CD4-positive, alpha-beta T cell treated with Interleukin-15 for 1 hour (primary cell): ENCODE results near the gene PLPPR1.
"Not testable (repeated sequence)": the region's sequence is repeated elsewhere in the genome, so short reads cannot be mapped to it uniquely, and the experiment has no call there.

Source experiments
- DNase-seq: peaks from one replicate; pipeline ENCODE4 v3.0.0-alpha.2; 2020

Gene PLPPR1

DNA sequence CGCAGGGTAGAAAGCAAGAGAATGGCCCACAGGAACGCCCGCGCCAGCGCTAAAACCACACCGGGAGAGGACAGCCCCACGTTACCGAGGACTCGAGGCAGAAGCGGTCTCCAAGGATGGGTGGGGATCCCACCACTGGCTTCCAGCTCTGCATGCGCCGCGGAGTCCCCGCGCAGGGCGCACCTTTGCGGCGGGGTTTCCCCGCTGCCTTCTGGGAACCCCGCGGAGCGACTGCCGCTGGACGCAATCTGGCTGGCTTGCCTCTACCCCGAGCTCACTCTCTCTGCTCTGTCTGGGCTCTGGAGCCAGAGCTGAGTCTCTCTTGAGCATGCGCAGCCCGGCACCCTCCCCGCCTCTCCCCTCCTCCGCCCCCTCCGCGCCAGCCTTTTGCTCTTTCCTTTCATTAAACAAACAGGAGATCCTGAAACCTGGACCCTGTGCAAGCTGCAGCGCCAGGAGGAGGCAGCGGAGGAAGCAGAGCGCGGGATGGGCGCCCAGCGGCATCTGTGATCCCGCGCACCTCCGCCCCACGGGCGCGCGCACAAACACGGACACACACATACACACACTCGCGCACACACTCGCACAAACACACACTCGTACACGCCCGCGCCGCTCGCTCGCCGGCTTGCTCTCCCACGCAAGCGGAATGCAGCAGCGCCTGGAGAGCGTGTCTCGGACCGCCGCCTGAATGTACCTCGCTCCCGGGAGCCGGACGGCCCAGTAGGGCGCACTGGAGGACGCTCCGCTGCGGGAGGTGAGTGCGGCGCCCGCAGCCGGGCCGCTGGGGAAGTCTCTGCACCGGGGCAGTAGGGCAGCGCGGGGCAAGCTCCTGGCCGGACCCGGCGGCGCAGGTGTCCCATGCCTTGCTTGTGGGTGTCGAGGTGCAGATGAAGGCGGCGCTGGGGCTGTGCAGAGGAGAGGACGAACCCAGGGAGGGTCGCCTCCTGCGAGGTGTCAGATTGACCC is at the start of gene PLPPR1:
Gene PLPPR1, plus strand, starts transcription at position 382 of the 969 bp plus-strand sequence.
- no peak for DNase-seq

DNA sequence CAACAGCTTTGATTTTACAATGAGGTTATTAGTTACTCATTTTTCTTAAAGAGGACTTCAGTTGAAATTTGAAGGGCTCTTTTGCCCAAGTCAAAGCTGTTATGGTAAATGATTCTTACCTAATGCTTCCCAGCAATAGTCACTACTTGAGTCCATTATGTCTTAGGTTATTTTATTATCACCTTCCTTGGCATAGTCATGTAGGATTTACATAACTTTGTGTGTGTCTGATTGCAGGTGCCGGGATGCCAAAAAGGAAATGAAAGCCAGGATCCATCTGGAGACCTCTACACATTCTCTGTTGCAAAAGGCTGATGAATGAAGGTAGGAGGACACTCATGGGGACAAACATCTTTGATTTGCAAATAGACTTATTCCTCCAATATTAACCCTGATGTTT is 38.8 kb upstream of the PLPPR1 start:
- no peak for DNase-seq

DNA sequence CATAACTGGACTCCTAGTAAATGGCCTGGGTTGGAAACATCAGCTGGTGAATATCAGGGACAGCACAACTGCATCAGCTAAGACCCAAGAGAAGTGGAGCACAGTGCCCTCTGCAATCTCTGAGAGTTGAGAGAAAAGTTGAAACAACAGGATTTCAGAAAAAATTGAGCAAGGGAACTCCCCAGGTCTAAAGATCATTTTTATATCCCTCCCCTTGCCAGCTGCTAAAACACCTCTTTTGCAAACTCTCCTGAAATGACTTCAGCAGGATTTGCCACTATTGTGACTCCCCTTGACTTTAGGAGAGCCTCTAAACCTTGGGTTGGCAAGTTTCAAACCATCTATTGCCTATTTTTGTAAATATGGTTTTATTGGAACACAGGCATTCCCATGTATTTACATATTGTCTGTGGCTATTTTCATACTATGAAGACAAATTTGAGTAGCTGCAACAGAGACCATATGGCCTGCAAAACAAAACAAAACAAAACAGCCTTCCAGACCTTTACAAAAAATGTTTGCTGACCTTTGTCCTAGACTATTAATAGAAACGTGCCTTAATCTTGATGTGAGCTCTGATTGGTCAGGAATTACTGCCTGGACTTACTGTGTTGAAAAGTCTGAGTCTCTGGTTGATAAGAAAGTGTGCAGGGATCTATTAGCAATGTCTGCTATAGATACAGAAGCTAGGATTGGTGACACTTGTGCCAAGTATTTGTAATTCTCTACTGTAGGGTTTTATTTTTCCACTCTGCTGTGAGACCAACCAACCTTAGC is 37.7 kb upstream of the PLPPR1 start:
- no peak for DNase-seq

DNA sequence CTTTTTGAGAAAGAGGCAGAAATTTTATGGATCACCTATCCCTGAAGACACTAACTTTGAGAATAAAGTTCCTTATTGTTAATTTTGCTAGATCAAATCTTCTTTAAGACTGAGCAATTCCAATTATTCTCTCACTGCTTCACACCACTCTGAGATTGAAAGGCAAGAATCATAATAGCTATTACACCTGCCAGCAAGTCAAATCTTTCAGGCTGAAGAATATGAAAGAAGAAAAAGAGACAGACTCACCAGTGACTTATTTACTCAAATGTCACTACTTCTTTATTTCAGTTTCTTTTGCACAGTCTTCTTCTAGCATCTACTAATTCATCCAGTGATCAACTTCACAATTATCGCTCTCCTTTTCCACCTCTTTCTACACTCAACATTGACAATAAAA is 35.9 kb upstream of the PLPPR1 start:
- no peak for DNase-seq

DNA sequence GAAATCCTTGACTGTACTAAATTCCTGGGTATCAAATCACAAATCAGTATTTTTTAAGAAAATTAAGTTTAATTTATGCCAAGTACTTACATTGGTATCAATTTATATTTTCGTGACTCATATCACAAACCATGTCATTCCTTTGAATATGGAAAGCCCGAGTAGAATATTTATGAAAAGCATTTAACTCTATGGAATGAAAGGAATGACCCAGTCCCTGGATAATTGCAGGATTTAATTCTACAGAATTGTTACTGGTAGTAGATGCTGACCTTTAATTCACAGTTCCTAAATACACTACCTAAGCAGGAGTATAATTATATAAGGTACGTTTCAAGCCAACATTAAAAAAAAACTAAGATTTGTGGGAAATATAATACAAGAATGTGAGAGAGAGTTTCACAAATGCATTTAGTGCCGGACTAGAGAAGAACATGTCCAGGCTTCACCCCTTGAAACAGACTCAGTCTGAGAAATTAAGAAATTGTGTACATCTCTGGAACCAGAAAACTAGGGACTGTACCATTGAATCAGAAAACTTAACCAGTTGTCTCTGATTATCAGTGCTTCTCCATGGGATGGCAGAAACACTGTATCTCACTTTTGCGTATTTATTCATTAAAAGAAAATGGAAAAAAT is 28.5 kb upstream of the PLPPR1 start:
- no peak for DNase-seq

DNA sequence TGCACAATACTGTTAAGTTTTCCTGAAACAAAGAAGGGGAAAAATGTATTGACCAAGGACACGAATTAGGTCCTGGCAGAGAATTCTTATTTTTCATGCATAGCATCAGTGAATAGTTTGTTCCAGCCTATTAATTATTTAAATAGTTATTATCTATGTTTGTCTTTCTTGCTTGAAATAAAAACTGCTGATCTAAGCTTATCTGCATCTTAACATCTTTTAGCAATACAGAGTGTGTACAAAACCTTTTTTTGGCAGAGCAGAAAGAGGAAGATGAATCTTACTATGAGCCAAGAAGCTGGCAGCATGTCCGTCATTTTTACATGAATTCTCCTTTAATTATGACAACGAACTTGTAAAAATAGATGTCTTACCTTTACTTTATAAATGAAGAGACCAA is 23.3 kb upstream of the PLPPR1 start:
- no peak for DNase-seq

DNA sequence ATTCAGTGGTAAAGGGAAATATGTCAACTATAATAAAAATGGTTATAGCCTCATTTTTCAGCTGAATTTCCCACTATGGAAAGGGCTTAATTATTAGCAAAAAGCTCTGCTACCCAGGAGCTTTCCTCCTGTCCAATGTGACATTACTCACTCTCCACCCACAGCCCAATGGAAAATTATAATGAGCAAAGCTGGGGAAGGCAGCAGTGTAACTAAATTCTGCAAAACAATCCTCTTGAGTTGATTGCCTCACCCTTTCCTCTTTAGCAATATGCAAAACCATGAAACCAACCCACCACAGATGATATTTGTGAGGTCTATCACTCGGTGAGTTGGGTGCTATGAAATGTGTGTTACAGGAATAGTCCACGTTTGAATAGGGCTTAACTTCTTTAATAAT is 14.0 kb upstream of the PLPPR1 start:
- DNase-seq = no peak

DNA sequence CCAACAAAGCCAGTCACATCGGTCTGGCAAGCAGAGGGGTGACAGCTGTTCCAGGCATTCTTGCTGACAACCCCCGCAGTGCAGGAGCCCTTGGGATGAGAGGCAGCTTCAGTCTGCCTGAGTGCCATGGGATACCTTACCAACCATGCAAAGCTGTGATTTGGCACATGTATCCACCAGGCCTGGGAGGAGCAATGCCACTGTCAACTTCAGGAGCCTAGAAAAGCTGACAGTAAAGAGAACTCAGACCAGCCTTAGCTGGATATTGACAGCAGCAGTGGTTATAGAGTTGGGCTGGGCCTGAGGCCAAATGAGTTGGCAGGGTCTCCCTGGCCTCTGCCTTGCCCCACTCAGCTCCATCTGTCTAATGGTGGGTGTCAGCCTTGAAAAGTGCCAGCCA is 10.1 kb upstream of the PLPPR1 start:
- no peak for DNase-seq

DNA sequence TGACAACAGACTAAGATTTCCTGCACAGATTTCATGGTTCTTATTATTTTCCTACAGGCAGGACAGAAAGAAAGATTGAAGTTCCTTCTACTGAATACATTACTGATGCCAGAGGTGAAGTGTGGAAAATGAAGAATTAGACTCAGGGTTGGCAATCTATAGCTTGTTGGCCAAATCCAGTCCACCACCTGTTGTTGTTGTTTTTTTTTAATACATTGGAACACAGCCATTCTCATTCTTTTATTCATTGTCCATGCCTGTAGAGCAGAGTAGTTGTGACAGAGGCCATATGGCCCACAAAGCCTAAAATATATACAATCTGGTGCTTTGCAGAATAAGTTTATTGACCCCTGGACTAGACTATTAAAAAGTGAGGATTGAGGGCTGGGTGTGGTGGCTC is 5.8 kb upstream of the PLPPR1 start:
- no peak for DNase-seq

DNA sequence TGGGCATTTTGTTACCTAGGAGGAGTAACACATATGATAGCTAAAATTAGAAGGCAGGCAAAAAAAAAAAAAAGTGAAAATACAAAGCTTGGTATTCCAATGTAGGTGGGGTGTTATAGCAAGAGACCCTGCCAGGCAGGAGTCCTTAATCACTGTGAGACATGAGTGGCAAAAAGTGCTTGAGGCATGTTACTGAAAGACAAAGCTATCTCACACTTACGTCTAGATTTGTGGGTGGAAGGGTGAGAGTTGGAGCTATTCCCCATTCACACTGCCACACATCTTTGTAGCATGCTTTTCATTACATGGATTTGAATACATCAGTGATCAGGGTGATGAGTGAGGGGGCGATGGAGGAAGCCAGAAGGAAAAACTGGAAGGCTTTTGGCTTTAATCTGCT is 2.6 kb upstream of the PLPPR1 start:
- no peak for DNase-seq

DNA sequence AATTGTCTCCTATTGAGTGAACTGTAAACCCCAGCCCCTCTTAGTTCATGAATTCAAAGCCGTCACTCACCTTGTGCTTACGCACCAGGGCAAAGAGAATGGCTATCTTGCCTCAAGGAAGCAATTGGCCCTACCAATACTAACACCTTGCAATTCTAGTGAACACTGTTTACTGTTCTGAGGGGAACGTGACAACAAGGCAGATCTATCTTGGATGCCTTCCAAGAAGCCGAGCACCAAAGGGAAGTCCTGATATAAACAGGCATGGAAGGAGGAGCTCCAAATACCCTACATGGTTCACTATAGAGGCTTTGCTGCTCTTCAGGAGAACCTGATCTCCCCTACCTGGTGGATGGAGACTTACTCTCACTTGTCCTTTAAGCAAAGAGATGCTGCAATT is 1.7 kb upstream of the PLPPR1 start:
- no peak for DNase-seq

DNA sequence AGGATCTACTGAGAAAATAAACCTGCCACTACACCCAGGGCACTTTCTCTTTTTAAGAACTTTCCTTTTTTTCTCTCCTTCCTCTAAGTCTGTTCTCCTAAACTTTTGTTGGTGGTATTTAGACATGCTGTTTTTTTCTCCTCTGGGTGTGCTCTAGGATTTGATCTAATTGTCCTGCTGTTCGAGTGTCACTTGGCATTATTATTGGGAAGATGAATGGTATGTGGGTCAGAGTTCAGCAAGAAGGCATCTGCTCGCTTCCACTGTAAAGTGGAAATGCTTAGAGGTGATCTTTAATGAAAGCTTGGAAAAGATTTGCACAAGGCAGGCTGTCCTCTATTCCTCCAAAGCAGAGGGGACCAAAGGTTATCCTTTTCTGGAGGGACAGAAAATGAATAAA is 1.3 kb upstream of the PLPPR1 start:
- DNase-seq = no peak

DNA sequence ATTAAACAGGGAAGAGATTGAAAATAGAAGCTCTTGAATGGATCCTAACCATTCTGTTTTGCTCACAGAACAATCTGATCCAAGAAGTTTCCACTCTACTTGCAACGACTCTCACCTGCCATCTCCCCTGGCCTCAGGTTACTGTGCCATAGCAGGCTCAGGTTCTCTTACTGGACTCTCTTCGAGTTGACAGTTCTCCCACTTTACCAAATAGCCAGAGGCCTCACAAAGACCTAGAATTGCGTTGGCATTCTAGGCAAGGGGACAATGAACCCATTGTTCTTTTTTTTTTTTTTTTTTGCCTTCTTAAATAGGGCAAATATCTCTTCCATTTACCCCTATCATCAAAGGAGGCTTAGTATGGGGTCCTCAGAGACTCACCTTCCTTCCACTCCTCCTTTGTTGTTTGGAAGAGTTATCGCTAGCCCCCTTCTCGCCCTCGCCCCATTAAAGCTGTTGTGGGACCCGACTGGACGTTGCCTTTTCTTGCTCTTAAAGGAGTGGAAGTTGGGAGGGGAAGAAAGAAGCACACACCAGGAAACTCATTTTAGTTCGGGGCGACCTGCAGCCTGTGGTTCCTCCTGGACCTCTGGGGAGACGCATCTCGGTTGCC is 688 bp upstream of the PLPPR1 start:
- DNase-seq = no peak

DNA sequence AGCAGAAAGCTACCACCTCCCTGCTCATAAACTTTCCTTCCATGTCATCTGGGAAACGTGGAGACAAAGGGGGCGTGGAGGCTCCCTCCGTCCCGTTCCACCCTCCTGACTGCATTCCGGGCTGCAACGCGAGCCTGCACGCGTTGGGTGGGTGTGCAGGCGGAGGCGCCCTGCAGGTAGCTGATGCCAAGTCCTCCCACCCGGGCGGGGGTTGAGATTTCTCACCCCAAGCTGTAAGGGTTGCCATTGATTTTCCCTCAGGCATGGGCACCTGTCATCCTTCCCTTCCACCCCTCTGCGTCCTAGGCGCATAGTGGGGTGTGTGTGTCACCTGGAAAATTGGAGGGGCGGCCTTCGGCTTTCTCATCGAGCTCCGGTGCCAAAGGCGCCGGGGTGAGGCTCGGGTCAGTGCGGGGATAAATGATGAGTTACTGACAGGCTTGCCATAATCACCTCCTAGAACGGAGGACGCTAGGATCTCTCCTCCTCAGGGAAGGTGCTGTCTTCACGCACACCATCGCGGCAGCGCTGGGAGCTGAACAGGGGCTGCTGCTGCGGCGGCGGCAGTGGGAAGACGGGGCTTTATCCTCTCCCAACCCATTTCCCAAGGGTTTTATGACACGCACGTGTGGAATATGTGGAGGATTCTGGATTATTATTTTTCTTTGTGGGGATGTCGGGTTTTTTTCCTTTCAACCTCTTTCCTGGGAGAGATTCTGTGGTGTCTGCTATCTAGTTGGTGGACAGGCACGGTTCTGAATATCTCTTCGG is 973 bp downstream of the PLPPR1 start:
- no peak for DNase-seq

DNA sequence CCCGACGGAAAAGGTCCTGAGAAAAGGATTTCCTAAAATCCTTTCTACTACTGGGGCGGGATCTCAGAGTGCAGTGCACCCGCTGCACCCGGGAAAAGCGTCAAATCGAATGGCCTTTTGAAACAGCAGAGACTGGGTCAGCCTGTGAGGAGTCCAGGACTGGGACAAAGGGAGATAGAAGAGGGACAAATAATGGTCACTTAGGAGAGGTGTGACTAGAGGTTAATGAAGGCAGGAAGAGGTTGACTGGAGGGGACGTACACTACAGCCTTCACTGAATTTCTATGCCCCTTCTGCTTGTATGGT is 1.5 kb downstream of the PLPPR1 start:
- DNase-seq = no peak

DNA sequence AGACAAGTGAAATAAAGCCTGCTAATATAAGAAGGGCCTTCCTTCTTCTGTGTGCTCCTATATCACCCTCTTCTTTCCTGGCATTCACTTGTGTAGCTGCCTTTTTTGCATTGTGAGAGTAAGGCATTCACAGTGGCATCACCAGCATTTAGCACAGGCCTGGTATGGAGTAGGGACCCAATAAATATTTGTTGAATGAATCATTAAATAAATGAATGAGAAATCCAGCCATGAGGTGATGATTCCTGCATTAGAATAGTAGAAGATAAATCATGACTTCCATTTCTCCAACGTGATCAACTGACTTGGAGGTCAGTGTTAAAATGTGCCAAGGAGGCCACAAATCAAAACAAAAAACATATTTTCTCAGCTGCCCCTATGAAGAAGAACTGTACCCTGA is 3.9 kb downstream of the PLPPR1 start:
- no peak for DNase-seq

DNA sequence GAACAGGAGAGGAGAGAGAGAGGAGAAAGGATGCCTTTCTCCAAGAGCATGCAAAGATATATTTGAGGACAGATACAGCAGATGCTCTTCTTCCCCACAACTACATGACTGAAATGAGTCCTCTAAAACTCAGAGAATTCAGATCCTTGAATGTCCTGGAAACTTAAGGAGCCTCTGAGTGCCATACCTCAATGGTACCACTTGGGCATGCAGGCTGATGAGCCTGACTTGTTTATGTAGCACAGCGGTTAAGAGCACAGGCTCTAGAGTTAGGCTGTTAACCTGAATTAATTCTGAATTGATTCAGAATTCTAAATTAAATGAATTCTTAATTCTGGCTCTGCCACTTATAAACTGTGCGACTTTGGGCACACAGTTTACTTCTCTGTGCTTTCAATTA is 5.7 kb downstream of the PLPPR1 start:
- DNase-seq = no peak

DNA sequence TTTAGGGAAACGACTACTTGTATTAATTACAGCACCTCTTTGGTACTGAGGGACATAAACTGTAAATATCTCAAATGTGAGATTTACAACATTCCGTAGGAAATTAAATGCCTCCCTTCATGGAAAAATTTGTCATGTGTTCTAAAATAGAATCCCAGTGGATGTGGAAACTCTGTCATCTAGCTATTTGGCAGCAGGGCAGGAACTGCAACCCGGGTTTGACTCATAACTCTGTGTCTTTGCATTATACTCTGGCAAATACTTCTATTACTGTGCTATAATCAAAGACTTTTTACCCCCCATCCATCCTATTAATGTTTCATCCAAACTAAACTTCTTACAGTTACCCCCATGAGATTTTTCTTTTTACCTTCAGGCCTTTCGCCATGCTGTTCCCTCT is 6.6 kb downstream of the PLPPR1 start:
- no peak for DNase-seq

DNA sequence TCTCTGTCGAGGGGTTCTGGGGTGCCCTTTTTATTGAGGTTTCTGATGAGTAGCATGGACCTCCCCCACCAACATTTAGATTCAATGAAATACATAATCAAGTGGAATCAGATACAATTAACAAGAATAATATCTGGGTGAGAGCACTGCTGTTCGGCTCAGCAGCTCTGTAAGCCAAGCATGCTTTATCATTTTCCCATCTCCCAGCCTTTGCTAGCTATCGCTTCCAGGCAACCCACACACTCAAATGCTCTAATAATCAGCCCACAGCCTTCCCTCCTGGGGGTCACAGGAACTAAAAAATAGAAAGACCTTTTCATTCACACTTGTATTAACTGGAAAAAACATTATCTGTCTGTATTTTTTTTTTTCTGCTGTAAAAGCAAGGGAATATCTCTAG is 8.9 kb downstream of the PLPPR1 start:
- no peak for DNase-seq

DNA sequence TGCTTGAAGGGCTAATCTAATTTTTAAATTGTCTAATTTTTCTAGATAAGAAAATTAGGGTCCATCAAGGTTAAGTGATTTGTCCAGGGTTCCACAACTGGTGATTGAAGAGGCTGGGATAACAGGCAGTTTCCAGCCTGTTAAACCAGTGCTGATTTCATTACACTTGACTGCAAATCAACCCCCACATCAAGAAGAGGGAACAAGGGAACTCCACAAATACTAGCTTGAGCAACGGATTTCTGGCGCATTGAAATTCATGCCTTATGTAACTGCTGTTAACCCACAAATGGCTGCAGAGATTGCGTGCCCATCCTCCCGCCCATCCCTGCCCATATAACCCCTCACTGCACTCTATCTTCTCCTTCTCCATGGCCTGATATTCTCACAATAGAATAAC is 10.0 kb downstream of the PLPPR1 start:
- no peak for DNase-seq

DNA sequence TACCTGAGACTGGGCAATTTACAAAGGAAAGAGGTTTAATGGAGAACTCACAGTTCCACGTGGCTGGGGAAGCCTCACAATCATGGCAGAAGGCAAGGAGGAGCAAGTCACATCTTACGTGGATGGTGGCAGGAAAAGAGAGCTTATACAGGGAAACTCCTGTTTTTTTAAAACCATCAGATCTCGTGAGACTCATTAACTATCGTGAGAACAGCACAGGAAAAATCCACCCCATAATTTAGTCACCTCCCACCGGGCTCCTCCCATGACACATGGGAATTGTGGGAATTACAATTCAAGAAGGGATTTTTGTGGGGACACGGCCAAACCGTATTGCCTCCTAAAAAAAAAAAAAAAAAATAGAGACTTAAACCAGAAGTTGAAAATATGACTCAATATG is 11.1 kb downstream of the PLPPR1 start:
- not testable (repeated sequence) for DNase-seq

DNA sequence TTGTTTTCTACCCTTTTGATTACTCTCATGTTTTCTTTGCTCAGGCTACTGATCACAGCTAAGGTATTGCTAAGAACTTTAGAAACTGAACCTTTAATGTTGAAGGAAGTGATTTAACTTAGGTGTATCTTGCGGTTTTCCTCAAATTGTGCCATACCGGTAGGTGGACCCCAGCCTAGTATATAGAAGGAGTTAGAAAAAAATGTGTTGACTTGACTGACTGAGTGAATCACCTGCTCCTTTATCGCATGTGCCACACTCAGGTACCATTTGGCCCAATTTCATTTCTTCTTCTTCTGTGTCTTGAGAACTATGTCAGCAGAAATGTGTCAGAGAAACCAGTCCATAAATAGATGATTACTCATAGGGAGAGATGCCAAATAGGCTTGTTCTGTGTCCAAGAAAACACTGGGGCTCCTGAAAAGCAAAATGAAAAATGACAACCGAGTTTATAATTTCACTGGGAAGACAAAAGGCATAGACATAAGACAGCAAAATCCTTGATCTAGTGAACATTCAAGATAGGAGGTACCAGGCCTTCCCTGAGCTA is 19.4 kb downstream of the PLPPR1 start:
- no peak for DNase-seq
